Vagina (tissue), 2 donors: Measurements from ENCODE around the gene CAPZA1. TPM values are rescaled to one million over a fixed set of nuclear protein-coding genes. Genes with fewer than 3 reads are reported as not detected.

Experiments used
- DNase-seq, 2 donors: peaks; one replicate each; pipeline ENCODE4 v3.0.0-alpha.2; 2017; ENCODE audit errors: extremely low spot score in 2 of 2
- H3K27ac ChIP-seq: fragments of 200-600 bp; sonication (generic); one replicate; pipeline ENCODE4 v1.5.1; 2019
- H3K27me3 ChIP-seq: fragments of 200-600 bp; sonication (generic); one replicate; pipeline ENCODE4 v1.5.1; 2019
- H3K36me3 ChIP-seq, 2 donors: fragments of 200-600 bp; sonication (generic); one replicate each; pipeline ENCODE4 v1.5.1; 2017 to 2019
- H3K4me1 ChIP-seq: fragments of 200-600 bp; sonication (generic); one replicate; pipeline ENCODE4 v1.5.1; 2019
- H3K4me3 ChIP-seq, 2 donors: fragments of 200-600 bp; sonication (generic); 1 replicate in 1 of 2; 2 replicates in 1 of 2; pipeline ENCODE4 v1.5.1; 2016 to 2019
- H3K9me3 ChIP-seq: fragments of 200-600 bp; sonication (generic); one replicate; pipeline ENCODE4 v1.5.1; 2019
- POLR2A ChIP-seq, 2 donors: fragments of 450-650 bp; IDR thresholded peaks; one replicate each; pipeline ENCODE4 v1.6.1; 2017; ENCODE audit warnings: antibody characterized with exemption in 2 of 2, mild to moderate bottlenecking in 2 of 2, moderate library complexity in 2 of 2
- POLR2AphosphoS5 ChIP-seq, 2 donors: sonication (generic); formaldehyde crosslinking; IDR thresholded peaks; one replicate each; pipeline ENCODE4 v1.9.0; 2017; ENCODE audit warnings: antibody characterized with exemption in 2 of 2, mild to moderate bottlenecking in 2 of 2, low read depth in 1 of 2; ENCODE audit not compliant: insufficient read depth in 1 of 2
- intact Hi-C: fragments of 100-400 bp; cut with DNase I; formaldehyde crosslinking; loops from one replicate; pipeline ENCODE4 v1.15.1; 2023
- total RNA-seq: library from RNA; depleted of rRNA; stranded (reverse); fragments of >200 nt; gene quantifications from one replicate; pipeline ENCODE4 v1.2.3, GENCODE V29; 2016
- TF ChIP-seq, protein P1 (sequence below), 3 experiments: fragments of 450-650 bp in 2 of 3; fragments of 200-600 bp in 1 of 3; sonication (generic) in 1 of 3; IDR thresholded peaks; one replicate each; pipeline ENCODE4 v1.5.1; 2017 to 2019; ENCODE audit warnings: antibody characterized with exemption in 3 of 3, mild to moderate bottlenecking in 2 of 3, moderate library complexity in 2 of 3

Gene CAPZA1
- total RNA-seq, 1 donor from 2014 or later = 126 TPM

- Histone ChIP-seq H3K4me1 (peaks cover 30% of the 10 kb centered on the region), H3K27me3 (no peaks in the 10 kb centered on the region), H3K9me3 (no peaks in the 10 kb centered on the region), H3K27ac (peak overlapping the region; percentile 93), H3K4me3 (peak overlapping the region; percentile 69 to 75), H3K36me3 (no peaks in the 10 kb centered on the region)
- DNase-seq = peak in 1 of 2 donors; percentile 87
- TF ChIP-seq POLR2A (IDR thresholded peaks at IDR 0.05) = no peak
- TF ChIP-seq, protein P1, sequence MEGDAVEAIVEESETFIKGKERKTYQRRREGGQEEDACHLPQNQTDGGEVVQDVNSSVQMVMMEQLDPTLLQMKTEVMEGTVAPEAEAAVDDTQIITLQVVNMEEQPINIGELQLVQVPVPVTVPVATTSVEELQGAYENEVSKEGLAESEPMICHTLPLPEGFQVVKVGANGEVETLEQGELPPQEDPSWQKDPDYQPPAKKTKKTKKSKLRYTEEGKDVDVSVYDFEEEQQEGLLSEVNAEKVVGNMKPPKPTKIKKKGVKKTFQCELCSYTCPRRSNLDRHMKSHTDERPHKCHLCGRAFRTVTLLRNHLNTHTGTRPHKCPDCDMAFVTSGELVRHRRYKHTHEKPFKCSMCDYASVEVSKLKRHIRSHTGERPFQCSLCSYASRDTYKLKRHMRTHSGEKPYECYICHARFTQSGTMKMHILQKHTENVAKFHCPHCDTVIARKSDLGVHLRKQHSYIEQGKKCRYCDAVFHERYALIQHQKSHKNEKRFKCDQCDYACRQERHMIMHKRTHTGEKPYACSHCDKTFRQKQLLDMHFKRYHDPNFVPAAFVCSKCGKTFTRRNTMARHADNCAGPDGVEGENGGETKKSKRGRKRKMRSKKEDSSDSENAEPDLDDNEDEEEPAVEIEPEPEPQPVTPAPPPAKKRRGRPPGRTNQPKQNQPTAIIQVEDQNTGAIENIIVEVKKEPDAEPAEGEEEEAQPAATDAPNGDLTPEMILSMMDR (IDR thresholded peaks at IDR 0.05) = no peak
- TF ChIP-seq POLR2AphosphoS5 (IDR thresholded peaks at IDR 0.05; ENCODE audit: insufficient read depth in 1 of 2, low read depth in 1 of 2) = no peak
- intact Hi-C loops = loop anchor here (5.0 kb wide), 1 partner anchor 37 kb away; no protein-coding TSS in a partner anchor
Measured at GRCh38 chr1:112674986-112675727, 55.5 kb downstream of the CAPZA1 start.

DNA sequence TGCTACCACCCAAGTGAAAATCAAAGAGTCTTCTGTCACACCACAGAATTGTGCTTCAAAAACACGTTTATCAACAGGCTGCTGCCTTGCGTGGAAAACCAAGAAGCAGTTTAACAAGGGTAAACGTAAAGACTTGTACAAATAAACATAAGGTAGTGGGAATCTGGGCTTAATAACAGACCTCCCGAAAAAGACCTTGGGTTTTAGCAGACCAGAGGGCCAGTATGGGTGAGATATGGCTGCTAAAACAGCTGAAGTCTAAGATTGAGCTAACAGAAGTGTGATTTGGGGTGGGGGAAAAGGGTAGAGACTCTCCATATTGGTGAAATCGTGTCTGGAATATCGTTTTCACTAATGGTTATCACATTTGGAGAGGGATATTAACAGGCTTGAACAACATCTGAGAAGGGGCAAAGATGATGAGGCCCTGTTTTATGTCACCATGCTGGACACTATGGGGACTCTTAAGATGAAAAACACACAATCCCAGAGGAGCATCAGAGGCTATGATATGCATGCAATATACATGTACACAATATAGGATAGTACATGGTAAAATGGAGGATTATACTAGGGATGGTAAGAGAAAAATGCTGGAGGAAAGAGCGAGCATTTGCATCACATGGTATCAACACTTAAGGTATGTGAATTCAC, 56.2 kb downstream of the CAPZA1 start:
- Histone ChIP-seq H3K4me3 (peak overlapping the region; percentile 69 to 75), H3K36me3 (no peaks in the 10 kb centered on the region), H3K27me3 (no peaks in the 10 kb centered on the region), H3K27ac (peak overlapping the region; percentile 93), H3K4me1 (peaks cover 30% of the 10 kb centered on the region), H3K9me3 (no peaks in the 10 kb centered on the region)
- intact Hi-C loops = no loop called here
- no peak for DNase-seq
- TF ChIP-seq, protein P1 (IDR thresholded peaks at IDR 0.05) = no peak
- no peak for TF ChIP-seq POLR2A (IDR thresholded peaks at IDR 0.05)
- no peak for TF ChIP-seq POLR2AphosphoS5 (IDR thresholded peaks at IDR 0.05; ENCODE audit: insufficient read depth in 1 of 2, low read depth in 1 of 2)

- no peaks in the 10 kb centered on the region for H3K27me3 ChIP-seq
- no peaks in the 10 kb centered on the region for H3K36me3 ChIP-seq
- H3K9me3 ChIP-seq = no peaks in the 10 kb centered on the region
- H3K27ac ChIP-seq = no peak overlapping the region
- no peak overlapping the region for H3K4me3 ChIP-seq
- intact Hi-C loops = no loop called here
- TF ChIP-seq POLR2AphosphoS5 (IDR thresholded peaks at IDR 0.05; ENCODE audit: insufficient read depth in 1 of 2, low read depth in 1 of 2) = no peak
- H3K4me1 ChIP-seq = peaks cover 30% of the 10 kb centered on the region
- no peak for DNase-seq
Measured at GRCh38 chr1:112676543-112676942, 56.9 kb downstream of the CAPZA1 start.

DNA sequence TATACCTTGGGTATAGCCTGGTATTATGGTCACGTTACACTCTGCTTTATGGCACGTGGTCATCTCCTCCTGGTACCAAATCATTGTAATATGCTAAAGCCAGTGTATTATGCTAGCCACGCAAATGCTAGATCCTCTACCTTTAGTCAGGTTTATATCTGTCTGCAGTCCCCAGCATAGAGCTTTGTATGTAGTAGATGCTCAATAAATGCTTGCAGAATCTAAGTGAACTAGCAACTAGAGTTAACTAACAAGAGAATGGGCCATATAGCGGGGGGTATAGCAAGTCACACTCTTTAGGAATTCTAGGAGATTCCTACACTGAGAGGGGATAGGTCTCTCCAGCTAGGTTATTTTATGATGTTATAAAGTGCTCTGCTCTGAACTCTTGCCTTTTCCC, 57.9 kb downstream of the CAPZA1 start:
- H3K27ac ChIP-seq = no peak overlapping the region
- no peaks in the 10 kb centered on the region for H3K36me3 ChIP-seq
- intact Hi-C loops = no loop called here
- H3K4me3 ChIP-seq = no peak overlapping the region
- no peak for DNase-seq
- no peak for TF ChIP-seq POLR2AphosphoS5 (IDR thresholded peaks at IDR 0.05; ENCODE audit: insufficient read depth in 1 of 2, low read depth in 1 of 2)
- TF ChIP-seq, protein P1 (IDR thresholded peaks at IDR 0.05) = no peak
- TF ChIP-seq POLR2A (IDR thresholded peaks at IDR 0.05) = no peak
- H3K4me1 ChIP-seq = peaks cover 30% of the 10 kb centered on the region
- no peaks in the 10 kb centered on the region for H3K27me3 ChIP-seq
- H3K9me3 ChIP-seq = no peaks in the 10 kb centered on the region

DNA sequence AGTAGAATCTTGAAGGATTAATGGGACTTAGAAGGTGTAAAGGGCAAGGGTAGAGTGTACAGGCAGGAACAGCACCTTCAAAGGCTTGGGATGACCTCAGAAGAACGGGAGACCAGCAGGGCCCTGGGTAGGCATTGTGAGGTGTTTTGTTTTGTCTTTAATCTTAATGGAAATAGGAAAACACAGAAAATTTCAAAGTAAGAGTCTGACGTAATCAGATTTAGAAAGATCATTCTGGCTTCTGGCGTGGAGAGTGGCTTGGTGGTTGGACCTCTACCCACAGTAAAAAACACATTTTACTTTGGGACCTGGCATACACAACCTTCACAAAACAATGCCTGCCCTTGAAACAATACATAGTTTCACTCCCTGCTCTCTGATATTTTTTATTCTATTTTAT, 59.0 kb downstream of the CAPZA1 start:
- peaks cover 25% of the 10 kb centered on the region for H3K4me1 ChIP-seq
- intact Hi-C loops = no loop called here
- no peak for DNase-seq
- no peak overlapping the region for H3K4me3 ChIP-seq
- H3K27ac ChIP-seq = no peak overlapping the region
- TF ChIP-seq, protein P1 (IDR thresholded peaks at IDR 0.05) = no peak
- no peak for TF ChIP-seq POLR2A (IDR thresholded peaks at IDR 0.05)
- TF ChIP-seq POLR2AphosphoS5 (IDR thresholded peaks at IDR 0.05; ENCODE audit: insufficient read depth in 1 of 2, low read depth in 1 of 2) = no peak
- H3K27me3 ChIP-seq = no peaks in the 10 kb centered on the region
- no peaks in the 10 kb centered on the region for H3K36me3 ChIP-seq
- H3K9me3 ChIP-seq = no peaks in the 10 kb centered on the region
